HL-60/S4 (cell line): ENCODE measurements around the gene CDH11.

ENCODE experiments used
- in situ Hi-C: fragments of 300-500 bp; cut with MboI; formaldehyde crosslinking; loops from 2 replicates; pipeline ENCODE4 v1.14.3; 2022; ENCODE audit warnings: low sequenced_read_pairs

CDH11 gene

DNA sequence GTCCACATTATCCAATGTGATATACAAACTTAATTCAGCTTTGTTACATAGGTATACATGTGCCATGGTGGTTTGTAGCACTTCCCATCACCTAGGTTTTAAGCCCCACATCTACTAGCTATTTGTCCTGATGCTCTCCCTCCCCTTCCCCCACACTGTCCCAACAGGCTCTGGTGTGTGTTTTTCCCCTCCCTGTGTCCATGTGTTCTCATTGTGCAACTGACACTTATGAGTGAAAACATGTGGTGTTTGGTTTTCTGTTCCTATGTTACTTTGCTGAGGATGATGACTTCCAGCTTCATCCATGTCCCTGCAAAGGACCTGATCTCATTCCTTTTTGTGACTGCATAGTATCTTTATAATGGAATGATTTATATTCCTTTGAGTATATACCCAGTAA, 196.7 kb downstream of the CDH11 start:
- in situ Hi-C loops: no loop called here

DNA sequence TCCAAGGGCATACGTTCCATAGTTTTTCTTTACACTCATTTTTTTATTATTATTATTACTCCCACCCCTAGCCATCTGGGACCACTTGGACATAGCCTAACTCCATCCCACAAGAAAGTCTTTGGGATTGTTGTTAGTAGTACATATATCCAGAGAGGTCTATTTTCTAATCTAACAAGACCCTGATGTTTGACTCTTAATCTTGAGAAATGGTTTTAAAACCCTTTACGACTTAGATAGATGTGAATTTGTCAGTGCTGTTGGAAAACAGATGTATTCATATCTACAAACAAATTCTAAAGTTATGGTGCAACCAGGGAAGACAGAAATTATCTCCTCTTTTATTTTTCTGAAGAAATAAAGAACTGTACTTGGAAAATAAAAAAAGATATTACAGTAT, 197.8 kb downstream of the CDH11 start:
- in situ Hi-C loops: no loop called here

DNA sequence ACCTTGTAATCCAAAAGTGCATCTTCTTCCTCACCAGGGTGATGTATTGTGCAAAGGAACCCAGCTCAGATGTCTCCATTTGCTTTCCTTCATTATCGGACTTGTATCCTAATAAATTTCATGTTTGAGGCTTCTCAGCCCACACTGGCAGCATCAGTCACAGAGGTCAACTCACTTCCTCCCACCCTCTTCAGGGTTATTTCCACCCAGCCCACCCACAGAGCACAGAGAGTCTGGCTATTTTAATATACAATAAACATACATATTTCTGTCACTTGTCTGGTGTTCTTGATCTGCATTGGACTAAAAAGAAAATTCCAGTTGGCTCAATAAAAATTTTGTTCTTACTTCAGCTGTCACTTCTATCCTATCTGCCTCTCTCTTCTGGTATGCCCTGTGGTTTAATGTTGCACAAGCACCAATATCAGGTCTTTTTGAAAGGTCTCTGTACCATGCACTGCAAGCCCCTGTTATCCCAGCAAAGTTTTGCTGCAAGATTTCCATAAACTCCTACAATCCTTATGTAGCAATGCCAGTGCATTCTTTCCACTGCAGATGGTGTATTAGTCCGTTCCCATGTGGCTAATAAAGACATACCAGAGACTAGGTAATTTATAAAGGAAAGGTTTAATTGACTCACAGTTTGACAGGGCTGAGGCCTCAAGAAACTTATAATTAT, 201.8 kb downstream of the CDH11 start:
- in situ Hi-C loops: no loop called here

DNA sequence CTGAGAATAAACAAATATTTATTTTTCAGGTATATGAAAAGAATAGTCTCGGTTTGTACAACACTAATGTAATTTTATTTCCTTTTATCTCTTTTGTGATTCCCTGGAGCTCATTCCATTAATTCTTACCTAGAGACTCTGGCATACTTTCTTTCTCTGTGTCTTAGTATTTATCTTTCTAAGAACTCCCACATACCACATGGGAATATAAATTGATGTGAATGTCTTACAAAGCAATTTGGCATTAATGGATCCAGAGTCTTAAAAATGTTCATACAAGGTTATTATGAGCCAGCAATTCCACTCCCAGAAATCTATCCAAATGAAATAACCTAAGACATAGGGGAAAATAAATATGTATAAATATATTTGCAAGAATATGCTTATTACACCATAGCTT, 202.7 kb downstream of the CDH11 start:
- in situ Hi-C loops: no loop called here

- in situ Hi-C loops: no loop called here
Measured at GRCh38 chr16:64916051-64916450, 205.8 kb downstream of the CDH11 start.

- in situ Hi-C loops: no loop called here
Measured at GRCh38 chr16:64910356-64910755, 211.5 kb downstream of the CDH11 start.

GRCh38 chr16:64907844-64908243, 214.0 kb downstream of the CDH11 start:
- in situ Hi-C loops: no loop called here

- in situ Hi-C loops: no loop called here
Measured at GRCh38 chr16:64903770-64904169, 218.1 kb downstream of the CDH11 start.

GRCh38 chr16:64900517-64900916, 221.3 kb downstream of the CDH11 start:
- in situ Hi-C loops: no loop called here

DNA sequence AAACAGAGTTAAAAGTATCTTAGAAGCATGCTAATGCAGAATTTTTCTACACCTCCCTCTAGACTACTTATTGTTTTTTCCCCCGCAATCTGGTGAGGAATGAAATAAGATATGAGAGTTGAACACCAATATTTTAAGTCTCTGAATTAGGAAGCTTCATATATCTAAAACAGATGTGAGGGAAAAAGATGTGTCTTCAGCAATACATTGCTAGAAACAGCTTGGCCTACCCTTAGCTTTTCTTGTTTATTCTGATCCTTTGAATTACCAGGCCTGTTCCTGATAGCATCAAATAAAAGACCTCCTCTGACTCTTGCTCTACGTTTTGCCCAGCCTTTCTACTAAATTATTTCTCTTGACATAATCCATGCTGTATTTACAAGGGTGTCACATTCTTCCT, 221.8 kb downstream of the CDH11 start:
- in situ Hi-C loops: no loop called here

DNA sequence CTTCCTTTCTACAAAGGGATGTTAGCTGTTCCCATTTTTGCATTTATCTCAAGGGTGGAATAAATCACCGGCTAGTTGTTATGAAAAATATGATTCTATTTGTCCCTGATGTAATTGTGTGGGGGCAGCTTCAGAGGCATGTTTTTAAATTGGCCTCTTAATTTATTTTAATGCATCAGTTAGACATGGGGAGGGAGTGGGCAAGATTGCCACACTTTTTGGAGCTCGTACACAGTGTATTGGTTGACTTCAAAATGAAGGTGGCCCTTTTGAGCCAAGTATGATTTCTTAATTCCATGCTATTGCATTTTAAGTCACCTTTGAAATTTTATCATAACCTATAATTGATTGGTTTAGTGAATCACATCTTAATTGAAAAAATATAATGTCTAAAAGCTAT, 223.7 kb downstream of the CDH11 start:
- in situ Hi-C loops: no loop called here
